Osteocyte (in vitro differentiated cells): ENCODE data around the gene RNF20. TPM values are rescaled to one million over a fixed set of nuclear protein-coding genes. Genes with fewer than 3 reads are reported as not detected.
"Not testable (repeated sequence)": the region's sequence is repeated elsewhere in the genome, so short reads cannot be mapped to it uniquely, and the experiment has no call there.

Experiments
- DNase-seq: peaks from one replicate; pipeline ENCODE4 v3.0.0; 2021; ENCODE audit warnings: mixed read lengths; ENCODE audit not compliant: unreplicated experiment; ENCODE audit errors: extremely low spot score
- H3K27ac Mint-ChIP-seq: one replicate; pipeline ENCODE4 v1.8.0; 2021; ENCODE audit warnings: mild to moderate bottlenecking, mixed read lengths; ENCODE audit not compliant: unreplicated experiment
- H3K27me3 Mint-ChIP-seq: one replicate; pipeline ENCODE4 v1.8.0; 2021; ENCODE audit warnings: mixed read lengths; ENCODE audit not compliant: unreplicated experiment
- H3K36me3 Mint-ChIP-seq: one replicate; pipeline ENCODE4 v1.8.0; 2021; ENCODE audit warnings: mixed read lengths; ENCODE audit not compliant: unreplicated experiment
- H3K4me1 Mint-ChIP-seq: one replicate; pipeline ENCODE4 v1.8.0; 2021; ENCODE audit warnings: mixed read lengths; ENCODE audit not compliant: unreplicated experiment
- H3K4me3 Mint-ChIP-seq: one replicate; pipeline ENCODE4 v1.8.0; 2021; ENCODE audit warnings: mild to moderate bottlenecking, moderate library complexity, mixed read lengths; ENCODE audit not compliant: unreplicated experiment
- H3K9me3 Mint-ChIP-seq: one replicate; pipeline ENCODE4 v1.8.0; 2021; ENCODE audit warnings: mixed read lengths; ENCODE audit not compliant: unreplicated experiment
- CTCF ChIP-seq: fragments of 200-600 bp; sonication (generic); IDR thresholded peaks from 2 replicates; pipeline ENCODE4 v1.5.0; 2021; ENCODE audit warnings: antibody characterized with exemption, mild to moderate bottlenecking, moderate library complexity
- total RNA-seq: library from RNA; stranded (reverse); gene quantifications from 2 replicates; pipeline ENCODE4 v1.2.1, GENCODE V29; 2021

RNF20 gene
- total RNA-seq, 1 donor from 2014 or later: 54.7 TPM

GRCh38 chr9:101549472-101550098, 15.9 kb downstream of the RNF20 start:
- peaks cover 70% of the 10 kb centered on the region for H3K36me3 Mint-ChIP-seq
- H3K9me3 Mint-ChIP-seq, H3K27me3 Mint-ChIP-seq, DNase-seq, H3K4me3 Mint-ChIP-seq, H3K4me1 Mint-ChIP-seq, H3K27ac Mint-ChIP-seq: not testable (repeated sequence)
- peak; percentile 58 for TF ChIP-seq CTCF

DNA sequence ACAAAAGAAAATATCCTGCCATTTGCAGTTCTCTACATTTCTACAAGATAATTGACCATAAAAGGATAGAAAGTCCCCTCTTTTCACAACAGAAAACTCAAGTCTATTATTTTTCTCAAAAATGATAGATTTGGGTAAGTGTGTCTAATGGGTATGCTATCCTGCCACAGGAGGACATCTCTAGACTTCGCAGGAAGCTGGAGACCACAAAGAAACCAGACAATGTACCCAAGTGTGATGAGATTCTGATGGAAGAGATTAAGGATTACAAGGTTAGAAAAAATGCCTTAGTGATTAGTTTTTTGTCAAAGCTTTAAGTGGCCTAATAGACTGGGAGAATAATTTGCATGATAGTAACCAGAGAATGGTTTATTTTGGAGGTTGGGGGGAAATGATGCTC, 28.1 kb downstream of the RNF20 start:
- Mint-ChIP-seq H3K36me3 (peaks cover 76% of the 10 kb centered on the region), H3K27ac (no peak overlapping the region), H3K9me3 (peaks cover 24% of the 10 kb centered on the region), H3K4me1 (no peaks in the 10 kb centered on the region), H3K4me3 (no peak overlapping the region), H3K27me3 (no peaks in the 10 kb centered on the region)
- no peak for DNase-seq
- no peak for TF ChIP-seq CTCF

GRCh38 chr9:101562966-101563365, 29.3 kb downstream of the RNF20 start:
- TF ChIP-seq CTCF: no peak
- no peaks in the 10 kb centered on the region for H3K27me3 Mint-ChIP-seq
- no peak overlapping the region for H3K4me3 Mint-ChIP-seq
- no peak for DNase-seq
- no peaks in the 10 kb centered on the region for H3K4me1 Mint-ChIP-seq
- no peak overlapping the region for H3K27ac Mint-ChIP-seq
- peaks cover 64% of the 10 kb centered on the region for H3K36me3 Mint-ChIP-seq
- peaks cover 20% of the 10 kb centered on the region for H3K9me3 Mint-ChIP-seq

DNA sequence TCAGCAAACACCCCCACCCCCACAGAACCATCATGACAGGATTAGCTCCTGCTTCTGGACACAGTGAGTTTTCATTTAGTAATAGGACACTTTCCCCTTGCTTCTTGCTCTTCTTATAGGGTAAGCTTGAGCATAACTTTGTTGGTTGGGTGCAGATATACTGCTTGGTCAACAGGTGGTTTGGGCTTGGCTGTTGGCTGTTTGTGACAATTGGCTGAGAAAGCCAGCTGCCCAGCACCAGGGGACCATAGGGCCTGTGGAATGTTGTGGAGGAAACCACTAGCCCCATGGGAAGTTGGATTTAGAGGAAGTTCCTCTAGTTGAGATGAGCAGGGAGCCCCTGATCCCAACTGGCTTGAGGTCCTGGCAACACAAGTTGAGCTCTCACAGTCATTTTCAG, 30.6 kb downstream of the RNF20 start:
- Mint-ChIP-seq H3K4me1 (no peaks in the 10 kb centered on the region), H3K9me3 (peaks cover 7% of the 10 kb centered on the region), H3K36me3 (peaks cover 54% of the 10 kb centered on the region), H3K27ac (no peak overlapping the region), H3K27me3 (no peaks in the 10 kb centered on the region), H3K4me3 (no peak overlapping the region)
- DNase-seq: no peak
- no peak for TF ChIP-seq CTCF

- H3K4me1 Mint-ChIP-seq: no peaks in the 10 kb centered on the region
- H3K27ac Mint-ChIP-seq: no peak overlapping the region
- H3K36me3 Mint-ChIP-seq: peaks cover 36% of the 10 kb centered on the region
- no peaks in the 10 kb centered on the region for H3K9me3 Mint-ChIP-seq
- peak; percentile 61 for TF ChIP-seq CTCF
- no peaks in the 10 kb centered on the region for H3K27me3 Mint-ChIP-seq
- no peak overlapping the region for H3K4me3 Mint-ChIP-seq
- no peak for DNase-seq
Measured at GRCh38 chr9:101566904-101567724, 33.5 kb downstream of the RNF20 start.
